KMS-11 (cell line): Measurements from ENCODE around the gene NSMCE4A.
A peak's percentile ranks its signal among the peaks of the same experiment; 100 is the strongest.
"Not testable (repeated sequence)": the region's sequence is repeated elsewhere in the genome, so short reads cannot be mapped to it uniquely, and the experiment has no call there.

Experiments
- H2AFZ ChIP-seq: fragments of 200-600 bp; sonication (generic); 2 replicates; pipeline ENCODE4 v1.6.1; 2016; ENCODE audit warnings: antibody characterized with exemption, mixed run types, low read depth
- H3K27ac ChIP-seq: fragments of 200-600 bp; sonication (generic); 2 replicates; pipeline ENCODE4 v1.6.1; 2016; ENCODE audit warnings: mild to moderate bottlenecking, mixed run types
- H3K27me3 ChIP-seq: fragments of 200-600 bp; sonication (generic); 2 replicates; pipeline ENCODE4 v1.6.1; 2017; ENCODE audit warnings: mild to moderate bottlenecking, low read depth, mixed run types, moderate library complexity; ENCODE audit not compliant: insufficient read depth
- H3K36me3 ChIP-seq: fragments of 200-600 bp; sonication (generic); 2 replicates; pipeline ENCODE4 v1.6.1; 2017; ENCODE audit warnings: mild to moderate bottlenecking, mixed run types; ENCODE audit not compliant: insufficient read depth
- H3K4me1 ChIP-seq: fragments of 200-600 bp; sonication (generic); 2 replicates; pipeline ENCODE4 v1.6.1; 2016; ENCODE audit warnings: mild to moderate bottlenecking, low read depth, mixed run types; ENCODE audit not compliant: poor library complexity, severe bottlenecking
- H3K4me2 ChIP-seq: fragments of 200-600 bp; sonication (generic); 2 replicates; pipeline ENCODE4 v1.7.0; 2016; ENCODE audit warnings: mild to moderate bottlenecking, mixed run types
- H3K4me3 ChIP-seq: fragments of 200-600 bp; sonication (generic); IDR thresholded peaks from 2 replicates; pipeline ENCODE4 v1.6.1; 2017; ENCODE audit warnings: low read depth, low read length, mixed read lengths; ENCODE audit not compliant: insufficient read depth
- H3K79me2 ChIP-seq: fragments of 200-600 bp; sonication (generic); 2 replicates; pipeline ENCODE4 v1.6.1; 2016; ENCODE audit warnings: low read depth, mixed run types; ENCODE audit not compliant: insufficient read depth
- H3K9ac ChIP-seq: fragments of 200-600 bp; sonication (generic); 2 replicates; pipeline ENCODE4 v1.6.1; 2016; ENCODE audit warnings: mild to moderate bottlenecking, mixed run types
- H4K20me1 ChIP-seq: fragments of 200-600 bp; sonication (generic); 2 replicates; pipeline ENCODE4 v1.6.1; 2016; ENCODE audit warnings: mild to moderate bottlenecking, mixed run types; ENCODE audit not compliant: insufficient read depth
- CTCF ChIP-seq: fragments of 200-600 bp; sonication (generic); conservative IDR thresholded peaks from 2 replicates; pipeline ENCODE4 v1.6.1; 2017; ENCODE audit warnings: low read depth, mild to moderate bottlenecking, antibody characterized with exemption, low read length, moderate library complexity, mixed read lengths

NSMCE4A gene, protein sequence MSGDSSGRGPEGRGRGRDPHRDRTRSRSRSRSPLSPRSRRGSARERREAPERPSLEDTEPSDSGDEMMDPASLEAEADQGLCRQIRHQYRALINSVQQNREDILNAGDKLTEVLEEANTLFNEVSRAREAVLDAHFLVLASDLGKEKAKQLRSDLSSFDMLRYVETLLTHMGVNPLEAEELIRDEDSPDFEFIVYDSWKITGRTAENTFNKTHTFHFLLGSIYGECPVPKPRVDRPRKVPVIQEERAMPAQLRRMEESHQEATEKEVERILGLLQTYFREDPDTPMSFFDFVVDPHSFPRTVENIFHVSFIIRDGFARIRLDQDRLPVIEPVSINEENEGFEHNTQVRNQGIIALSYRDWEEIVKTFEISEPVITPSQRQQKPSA

DNA sequence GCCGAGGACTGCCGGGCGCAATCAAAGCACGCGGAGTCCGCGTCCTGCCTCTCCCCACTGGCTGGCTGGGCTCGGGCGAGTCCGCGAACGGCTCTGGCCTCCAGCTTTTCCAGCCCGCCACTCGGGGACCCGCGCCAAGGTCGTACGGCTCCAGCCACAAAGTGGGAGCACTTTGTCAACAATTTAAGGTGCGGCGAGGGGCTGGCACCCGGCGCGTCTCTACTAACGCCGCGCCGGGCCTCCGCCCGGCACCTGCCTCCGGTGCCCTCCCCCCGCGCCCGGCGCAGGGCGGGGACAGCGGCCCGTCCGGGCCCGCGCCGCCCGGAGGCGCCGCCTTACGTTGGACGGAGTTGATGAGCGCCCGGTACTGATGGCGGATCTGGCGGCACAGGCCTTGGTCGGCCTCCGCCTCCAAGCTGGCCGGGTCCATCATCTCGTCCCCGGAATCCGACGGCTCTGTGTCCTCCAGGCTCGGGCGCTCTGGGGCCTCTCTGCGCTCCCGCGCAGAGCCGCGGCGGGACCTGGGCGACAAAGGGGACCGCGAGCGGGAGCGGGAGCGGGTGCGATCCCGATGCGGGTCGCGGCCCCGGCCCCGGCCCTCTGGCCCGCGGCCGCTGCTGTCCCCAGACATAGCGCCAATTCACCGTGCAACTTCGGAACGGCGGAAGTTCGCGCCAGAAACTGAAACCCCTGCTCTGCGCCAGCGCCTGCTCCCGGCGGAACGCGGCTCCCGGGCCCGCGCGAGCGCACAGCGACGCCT is at the start of gene NSMCE4A:
Gene NSMCE4A, minus strand, starts transcription at position 683 of the 760 bp plus-strand sequence. Its CDS starts 52 bp downstream, at position 631.
- Histone ChIP-seq H4K20me1 (no peaks in the 10 kb centered on the region), H3K9ac (peak within 1 kb of the TSS; percentile 97), H3K4me2 (peak within 1 kb of the TSS; percentile 99), H3K79me2 (peaks cover 23% of the 10 kb centered on the region), H3K27me3 (no peaks in the 10 kb centered on the region), H2AFZ (peak within 1 kb of the TSS; percentile 76), H3K27ac (peak within 1 kb of the TSS; percentile 96), H3K4me1 (peaks cover 11% of the 10 kb centered on the region), H3K4me3 (no peak within 1 kb of the TSS), H3K36me3 (no peaks in the 10 kb centered on the region; the same call in 1 of the 2 replicates)
- no peak for TF ChIP-seq CTCF

- H3K27me3 ChIP-seq, H3K4me3 ChIP-seq, H3K4me1 ChIP-seq, H3K79me2 ChIP-seq, H3K36me3 ChIP-seq, H3K4me2 ChIP-seq, H4K20me1 ChIP-seq, H2AFZ ChIP-seq, H3K27ac ChIP-seq, H3K9ac ChIP-seq: not testable (repeated sequence)
Measured at GRCh38 chr10:122023257-122023656, 48.2 kb upstream of the NSMCE4A start.

DNA sequence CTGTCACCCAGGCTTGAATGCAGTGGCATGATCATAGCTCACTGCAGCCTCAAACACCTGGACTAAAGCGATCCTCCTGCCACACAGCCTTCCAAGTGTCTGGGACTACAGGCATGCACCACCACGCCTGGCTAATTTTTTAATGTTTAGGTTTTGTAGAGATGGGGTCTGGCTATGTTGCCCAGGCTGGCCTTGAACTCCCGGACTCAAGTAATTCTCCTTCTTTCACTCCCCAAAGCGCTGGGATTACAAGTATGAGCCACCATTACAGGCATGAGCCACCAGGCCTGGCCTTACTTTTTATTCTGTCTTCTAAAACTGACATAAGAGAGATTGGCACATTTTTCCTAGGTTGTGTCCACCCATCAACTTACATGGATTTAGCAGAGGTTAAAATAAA is 47.3 kb upstream of the NSMCE4A start:
- no peaks in the 10 kb centered on the region for H3K36me3 ChIP-seq
- no peaks in the 10 kb centered on the region for H4K20me1 ChIP-seq
- no peak overlapping the region for H2AFZ ChIP-seq
- no peak for TF ChIP-seq CTCF
- H3K4me3 ChIP-seq: no peak overlapping the region
- H3K79me2 ChIP-seq: no peaks in the 10 kb centered on the region
- peaks cover 12% of the 10 kb centered on the region for H3K4me1 ChIP-seq
- H3K27me3 ChIP-seq: no peaks in the 10 kb centered on the region
- H3K9ac ChIP-seq: no peak overlapping the region
- H3K4me2 ChIP-seq: no peak overlapping the region
- H3K27ac ChIP-seq: no peak overlapping the region

DNA sequence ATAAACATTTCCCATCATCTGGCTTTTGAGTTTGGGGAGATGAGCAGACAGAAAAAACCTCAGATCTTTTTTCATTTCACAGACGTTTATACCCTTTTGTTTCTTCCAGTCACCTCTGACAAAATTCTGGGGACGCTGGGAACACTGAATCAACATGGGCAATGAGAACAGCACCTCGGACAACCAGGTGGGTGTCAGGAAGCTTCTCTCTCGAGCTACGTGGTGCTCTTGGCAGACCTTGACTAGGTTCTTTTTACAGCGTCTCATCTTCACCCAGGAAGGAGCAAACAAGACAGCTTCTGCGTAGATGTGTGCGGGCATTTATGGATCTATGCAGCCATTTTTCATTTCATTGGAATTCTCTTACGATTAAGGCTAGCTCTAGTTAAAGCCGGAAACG is 46.8 kb upstream of the NSMCE4A start:
- no peaks in the 10 kb centered on the region for H4K20me1 ChIP-seq
- H3K79me2 ChIP-seq: no peaks in the 10 kb centered on the region
- TF ChIP-seq CTCF: no peak
- H3K4me3 ChIP-seq: no peak overlapping the region
- no peaks in the 10 kb centered on the region for H3K36me3 ChIP-seq
- H2AFZ ChIP-seq: no peak overlapping the region
- peaks cover 14% of the 10 kb centered on the region for H3K4me1 ChIP-seq
- H3K27ac ChIP-seq: no peak overlapping the region
- H3K4me2 ChIP-seq: no peak overlapping the region
- H3K9ac ChIP-seq: no peak overlapping the region
- H3K27me3 ChIP-seq: no peaks in the 10 kb centered on the region
